Forelimb muscle (tissue), 1 donor: ENCODE results near the gene KSR2. TPM values are rescaled to one million over a fixed set of nuclear protein-coding genes. Genes with fewer than 3 reads are reported as not detected.
"Not testable (repeated sequence)": the region's sequence is repeated elsewhere in the genome, so short reads cannot be mapped to it uniquely, and the experiment has no call there.

Experiments
- DNase-seq: peaks from one replicate; pipeline ENCODE4 v3.0.0-alpha.2; 2013; ENCODE audit warnings: low read depth
- polyA plus RNA-seq: library from polyadenylated mRNA; unstranded; fragments of 120-200 nt; gene quantifications from one replicate; pipeline ENCODE4 v1.2.1, GENCODE V29; 2013; ENCODE audit not compliant: insufficient read length

Gene KSR2
- polyA plus RNA-seq, 1 donor: not detected

DNA sequence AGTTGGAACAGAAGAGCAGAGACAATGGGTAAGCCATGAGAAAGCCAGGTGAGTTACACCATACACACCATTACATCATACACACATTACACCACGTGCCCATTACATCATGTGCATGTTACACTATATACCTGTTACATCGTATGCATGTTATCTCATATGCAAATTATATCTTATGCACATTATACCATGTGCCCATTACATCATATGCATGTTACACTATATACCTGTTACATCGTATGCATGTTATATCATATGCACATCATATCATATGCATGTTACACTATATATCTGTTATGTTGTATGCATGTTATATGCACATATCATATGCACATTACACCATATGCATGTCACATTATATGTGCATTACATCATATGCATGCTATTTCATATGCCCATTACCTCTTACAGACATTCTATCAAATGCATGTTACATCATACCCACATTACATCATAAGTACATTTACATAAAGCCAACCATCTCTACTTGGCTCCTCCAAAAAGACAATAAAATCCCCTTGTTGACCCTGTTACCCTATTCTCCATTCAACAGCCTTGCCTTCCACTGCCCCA, 207.2 kb downstream of the KSR2 start:
- no peak for DNase-seq

DNA sequence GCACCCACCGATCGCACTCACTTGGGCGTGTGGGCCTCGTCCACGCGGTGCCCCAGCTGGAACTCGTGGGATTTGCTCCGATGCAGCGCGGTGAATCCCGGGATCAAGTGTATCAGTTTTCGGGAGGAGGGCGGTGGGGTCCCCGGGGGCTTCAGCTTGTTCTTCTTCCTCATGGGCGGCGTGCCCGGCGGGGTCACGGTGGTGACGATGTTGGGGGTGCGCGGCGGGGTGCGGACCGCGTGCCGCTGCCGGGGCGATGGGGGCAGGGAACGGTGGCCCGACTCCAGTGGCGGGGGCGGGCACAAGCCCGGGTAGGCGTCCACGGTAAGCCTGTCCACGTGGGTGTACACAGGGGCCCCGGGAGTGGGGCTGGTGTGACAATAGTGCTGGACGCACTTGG, 207.8 kb downstream of the KSR2 start:
- no peak for DNase-seq

DNA sequence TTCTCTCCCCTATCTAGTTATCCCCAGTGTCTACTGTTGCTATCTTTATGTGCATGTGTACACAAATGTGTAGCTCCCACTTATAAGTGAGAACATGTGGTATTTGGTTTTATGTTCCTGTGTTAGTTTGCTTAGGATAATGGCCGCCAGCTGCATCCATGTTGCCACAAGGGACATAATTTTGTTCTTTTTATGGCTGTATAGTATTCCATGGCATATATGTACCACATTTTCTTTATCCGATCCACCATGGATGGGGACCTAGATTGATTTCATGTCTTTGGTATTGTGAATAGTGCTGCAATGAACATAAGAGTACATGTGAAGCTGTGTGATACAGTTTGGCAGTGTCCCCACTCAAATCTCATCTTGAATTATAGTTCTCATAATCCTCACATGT, 218.1 kb downstream of the KSR2 start:
- DNase-seq: no peak

GRCh38 chr12:117749431-117749830, 219.4 kb downstream of the KSR2 start:
- DNase-seq: no peak

DNA sequence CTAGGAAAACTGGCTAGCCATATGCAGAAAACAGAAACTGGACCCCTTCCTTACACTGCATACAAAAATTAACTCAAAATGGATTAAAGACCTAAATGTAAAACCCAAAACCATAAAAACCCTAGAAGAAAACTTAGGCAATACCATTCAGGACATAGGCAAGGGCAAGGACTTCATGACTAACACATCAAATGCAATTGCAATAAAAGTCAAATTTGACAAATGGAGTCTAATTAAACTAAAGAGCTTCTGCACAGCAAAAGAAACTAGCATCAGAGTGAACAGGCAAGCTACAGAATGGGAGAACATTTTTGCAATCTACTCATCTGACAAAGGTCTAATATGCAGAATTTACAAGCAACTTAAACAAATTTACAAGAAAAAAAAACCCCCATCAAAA, 222.4 kb downstream of the KSR2 start:
- not testable (repeated sequence) for DNase-seq

DNA sequence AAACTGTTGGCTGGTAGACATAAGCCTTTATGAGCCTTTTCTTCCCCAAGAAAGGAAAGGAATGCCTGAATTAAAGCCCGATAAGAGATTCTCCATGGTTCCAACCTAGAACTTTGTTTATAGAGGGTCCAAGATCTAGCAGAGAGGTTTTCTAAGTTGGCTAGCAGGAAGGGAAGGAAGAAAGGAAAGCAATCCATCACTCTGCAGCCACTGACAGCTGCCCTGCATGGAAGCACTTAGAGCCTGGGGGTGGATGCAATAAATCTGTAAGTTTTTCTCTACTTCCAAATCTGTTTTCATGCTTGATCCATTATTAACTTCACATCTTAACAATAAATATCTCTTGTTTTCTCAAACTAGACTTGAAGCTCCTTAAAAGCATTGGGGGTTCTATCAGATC, 224.4 kb downstream of the KSR2 start:
- no peak for DNase-seq

GRCh38 chr12:117743761-117744160, 225.0 kb downstream of the KSR2 start:
- no peak for DNase-seq

- no peak for DNase-seq
Measured at GRCh38 chr12:117742721-117743120, 226.1 kb downstream of the KSR2 start.

- no peak for DNase-seq
Measured at GRCh38 chr12:117738233-117738632, 230.6 kb downstream of the KSR2 start.

DNA sequence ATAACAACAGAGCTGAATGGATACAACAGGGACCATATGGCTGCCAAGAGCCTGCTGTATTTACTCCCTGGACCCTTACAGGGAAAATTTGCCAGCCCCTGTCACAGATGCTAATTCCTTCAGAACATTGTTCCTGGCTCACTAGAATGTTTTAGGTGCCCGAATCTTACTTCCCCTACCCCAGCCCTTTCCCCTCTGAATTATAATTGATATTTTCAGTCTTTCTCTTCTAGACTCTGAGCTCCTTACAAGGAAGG, 235.3 kb downstream of the KSR2 start:
- DNase-seq: no peak

GRCh38 chr12:117732761-117733548, 235.8 kb downstream of the KSR2 start:
- no peak for DNase-seq

- DNase-seq: not testable (repeated sequence)
Measured at GRCh38 chr12:117731131-117731530, 237.7 kb downstream of the KSR2 start.

- no peak for DNase-seq
Measured at GRCh38 chr12:117727301-117727700, 241.5 kb downstream of the KSR2 start.

GRCh38 chr12:117724543-117724942, 244.2 kb downstream of the KSR2 start:
- no peak for DNase-seq

DNA sequence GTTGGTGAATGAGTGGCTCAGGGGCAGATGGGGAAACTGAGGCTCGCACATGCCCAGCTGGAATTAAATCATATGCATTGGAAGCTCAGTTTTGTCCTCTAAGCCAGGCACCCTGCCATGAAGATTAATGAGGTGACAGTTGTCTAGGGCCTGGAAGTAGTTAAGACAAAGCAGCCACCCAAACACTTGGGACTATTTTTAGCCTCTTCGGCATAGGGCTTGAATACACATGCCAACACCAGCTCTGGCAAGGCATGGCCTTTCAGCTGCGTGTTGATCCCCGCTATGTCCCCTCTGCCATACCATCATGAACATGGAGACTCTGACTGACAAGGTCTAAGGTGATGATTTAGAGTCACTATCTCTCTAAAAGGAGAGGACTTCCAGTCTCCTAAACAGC, 250.2 kb downstream of the KSR2 start:
- DNase-seq: no peak

DNA sequence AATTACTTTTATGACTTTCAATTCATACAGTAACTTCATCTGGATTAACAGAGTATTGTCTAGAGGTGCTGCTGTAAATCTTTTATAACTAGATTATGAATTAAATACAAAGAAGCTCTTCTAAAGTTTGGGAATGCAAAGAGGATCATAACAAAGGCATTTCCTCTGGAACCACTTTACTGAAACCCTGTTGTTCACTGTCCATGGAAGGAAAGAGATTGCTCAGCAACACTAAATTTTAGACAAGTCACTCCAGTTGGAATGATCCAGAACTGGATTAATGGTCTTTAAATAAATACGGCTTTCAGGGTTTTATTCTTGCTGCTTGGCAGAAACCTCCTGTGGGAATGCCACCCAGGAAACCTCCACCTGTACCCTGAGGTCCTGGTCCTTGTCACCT, 250.6 kb downstream of the KSR2 start:
- DNase-seq: no peak

GRCh38 chr12:117714203-117714602, 254.6 kb downstream of the KSR2 start:
- no peak for DNase-seq

- no peak for DNase-seq
Measured at GRCh38 chr12:117710121-117710520, 258.7 kb downstream of the KSR2 start.

- no peak for DNase-seq
Measured at GRCh38 chr12:117707861-117708260, 260.9 kb downstream of the KSR2 start.

DNA sequence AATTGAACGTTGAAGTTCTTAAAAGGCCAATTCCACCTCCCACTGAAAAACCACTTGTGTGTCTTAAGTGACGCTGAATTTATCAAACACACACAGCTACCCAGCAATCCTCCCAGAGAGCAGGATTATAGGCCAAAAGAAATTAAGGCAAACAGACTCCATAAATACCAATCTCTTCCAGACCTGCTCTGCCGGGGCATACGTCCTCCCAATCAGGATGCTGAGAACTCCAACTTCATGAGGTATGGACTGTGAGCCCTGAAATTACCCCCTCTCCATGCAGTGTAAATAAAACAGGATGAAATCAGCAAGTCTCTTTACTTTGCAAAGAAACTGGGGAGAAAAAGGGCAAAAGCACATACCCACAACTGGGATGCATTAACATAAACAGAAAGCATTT, 265.2 kb downstream of the KSR2 start:
- no peak for DNase-seq

DNA sequence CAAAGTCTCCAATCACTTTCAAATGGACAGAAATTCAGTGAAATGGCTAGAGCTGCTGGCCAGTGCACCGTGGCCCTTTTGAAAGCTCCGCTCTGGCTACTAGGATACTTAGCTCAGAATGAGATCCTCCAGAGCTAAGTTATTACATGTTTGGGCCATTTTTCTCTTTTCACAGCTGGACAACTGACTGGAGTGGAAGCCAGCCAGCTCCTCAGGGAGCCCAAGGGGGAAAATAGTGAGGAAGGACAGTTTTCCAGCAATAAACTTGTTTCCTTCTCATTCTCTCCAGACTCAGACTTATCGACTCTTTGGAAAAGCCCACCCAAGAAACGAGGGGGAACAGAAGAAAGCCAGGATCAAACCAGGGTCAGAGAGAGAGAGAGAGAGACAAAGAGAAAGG, 266.0 kb downstream of the KSR2 start:
- DNase-seq: no peak

GRCh38 chr12:117699575-117699974, 269.2 kb downstream of the KSR2 start:
- DNase-seq: no peak

GRCh38 chr12:117699118-117699517, 269.7 kb downstream of the KSR2 start:
- DNase-seq: no peak

- DNase-seq: no peak
Measured at GRCh38 chr12:117695956-117696355, 272.8 kb downstream of the KSR2 start.
